NCI-H2107 treated with DMSO at 0.1 percent for 48 hours (cell line): Measurements from ENCODE around the gene CROCC2.
"Not testable (repeated sequence)": the region's sequence is repeated elsewhere in the genome, so short reads cannot be mapped to it uniquely, and the experiment has no call there.

Experiments used
- DNase-seq: peaks from one replicate; lab custom pipeline; 2025; ENCODE audit not compliant: unreplicated experiment; lab: John Stamatoyannopoulos, UW

Gene CROCC2

GRCh38 chr2:240964704-240965295 lies 58.7 kb downstream of the CROCC2 start:
- DNase-seq = no peak

DNA sequence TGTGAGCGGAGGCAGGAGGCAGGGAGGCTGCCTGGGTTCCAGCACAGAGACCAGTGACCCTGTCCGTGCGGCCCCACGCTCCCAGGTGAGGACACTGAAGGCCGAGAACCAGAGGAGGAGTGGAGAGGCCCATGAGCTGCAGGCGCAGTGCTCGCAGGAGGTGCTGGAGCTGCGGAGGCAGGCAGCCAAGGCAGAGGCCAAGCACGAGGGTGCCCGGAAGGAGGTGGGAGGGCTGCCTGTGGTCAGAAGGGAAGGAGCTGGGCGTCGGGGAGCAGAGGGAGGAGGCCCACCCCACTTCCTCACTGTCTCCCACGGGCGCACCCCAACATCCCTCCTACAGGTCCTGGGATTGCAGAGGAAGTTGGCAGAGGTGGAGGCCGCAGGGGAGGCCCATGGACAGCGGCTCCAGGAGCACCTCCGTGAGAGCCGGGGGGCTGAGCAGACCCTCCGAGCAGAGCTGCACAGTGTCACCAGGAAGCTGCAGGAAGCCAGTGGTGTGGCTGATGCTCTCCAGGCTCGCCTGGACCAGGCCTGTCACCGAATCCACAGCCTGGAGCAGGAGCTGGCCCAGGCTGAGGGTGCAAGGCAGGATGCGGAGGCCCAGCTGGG lies 59.3 kb downstream of the CROCC2 start:
- no peak for DNase-seq

DNA sequence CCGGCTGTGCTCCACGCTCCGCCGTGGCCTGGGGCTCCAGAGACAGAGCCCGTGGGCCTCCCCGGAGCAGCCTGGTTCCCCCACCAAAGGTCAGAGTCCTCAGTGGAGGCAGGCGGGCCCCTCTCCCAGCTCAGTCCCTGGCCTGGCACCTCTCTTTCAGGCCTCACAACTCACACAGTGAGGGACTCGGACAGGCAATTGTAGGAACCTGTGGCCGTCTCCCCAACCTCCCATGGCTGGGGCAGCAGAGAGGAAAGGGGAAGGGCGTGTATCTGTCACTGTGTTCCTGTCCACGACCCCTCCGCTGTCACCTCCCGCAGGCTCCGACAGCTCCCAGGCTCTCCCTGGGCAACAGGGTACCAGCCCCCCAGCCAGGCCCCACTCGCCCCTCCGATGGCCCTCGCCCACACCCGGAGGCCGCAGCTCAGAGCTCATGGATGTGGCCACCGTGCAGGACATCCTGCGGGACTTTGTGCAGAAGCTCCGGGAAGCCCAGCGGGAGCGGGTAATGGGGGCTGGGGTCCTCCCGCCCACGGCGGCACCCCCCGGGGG lies 59.8 kb downstream of the CROCC2 start:
- DNase-seq = no peak

DNA sequence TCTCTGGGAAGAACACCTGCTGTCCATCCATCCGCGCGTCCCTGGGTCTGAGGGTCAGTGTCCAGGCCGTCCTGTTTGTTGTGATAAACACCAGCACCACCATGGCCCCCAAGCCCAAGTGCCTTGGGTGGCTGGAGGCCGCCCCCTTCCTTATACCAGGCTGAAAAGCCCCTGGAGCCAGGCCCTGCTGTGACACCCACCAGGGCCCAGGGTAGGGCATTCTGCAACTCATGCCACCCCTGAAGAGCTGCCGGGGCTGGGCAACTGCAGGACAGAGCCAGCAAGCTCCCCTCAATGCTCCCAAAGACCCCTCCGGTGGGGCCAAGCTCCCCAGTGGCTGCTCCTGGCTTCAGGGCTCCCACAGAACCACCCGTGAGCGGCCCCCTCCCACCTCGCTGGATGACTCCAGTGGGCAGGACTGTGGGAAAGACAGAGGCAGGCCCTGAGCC lies 60.3 kb downstream of the CROCC2 start:
- DNase-seq = no peak

- no peak for DNase-seq
Measured at GRCh38 chr2:240966906-240967680, 61.0 kb downstream of the CROCC2 start.

GRCh38 chr2:240967681-240968621 lies 61.8 kb downstream of the CROCC2 start:
- no peak for DNase-seq

- no peak for DNase-seq
Measured at GRCh38 chr2:240968731-240969624, 62.8 kb downstream of the CROCC2 start.

- no peak for DNase-seq
Measured at GRCh38 chr2:240970104-240970503, 64.0 kb downstream of the CROCC2 start.

- DNase-seq = no peak
Measured at GRCh38 chr2:240970816-240971215, 64.7 kb downstream of the CROCC2 start.

DNA sequence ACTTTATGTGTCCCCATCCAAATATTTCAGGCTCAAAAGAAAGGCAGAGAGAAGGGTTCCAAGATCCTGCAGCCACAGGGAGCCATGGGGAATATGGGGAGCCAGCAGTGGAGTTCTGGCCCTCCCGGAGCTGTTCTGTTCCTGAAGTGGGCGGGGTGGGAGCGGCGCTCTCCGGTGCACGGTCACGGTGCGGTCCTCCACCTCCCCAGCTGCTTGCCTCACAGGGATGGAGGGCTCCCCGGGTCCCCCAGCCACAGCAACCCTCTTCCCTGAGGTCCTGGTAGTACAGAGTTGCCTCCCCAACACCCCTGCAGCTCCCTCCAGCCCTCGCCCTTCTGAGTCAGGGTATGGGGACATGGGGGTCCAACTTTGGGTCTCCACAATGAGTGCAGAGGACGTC lies 66.1 kb downstream of the CROCC2 start:
- no peak for DNase-seq

DNA sequence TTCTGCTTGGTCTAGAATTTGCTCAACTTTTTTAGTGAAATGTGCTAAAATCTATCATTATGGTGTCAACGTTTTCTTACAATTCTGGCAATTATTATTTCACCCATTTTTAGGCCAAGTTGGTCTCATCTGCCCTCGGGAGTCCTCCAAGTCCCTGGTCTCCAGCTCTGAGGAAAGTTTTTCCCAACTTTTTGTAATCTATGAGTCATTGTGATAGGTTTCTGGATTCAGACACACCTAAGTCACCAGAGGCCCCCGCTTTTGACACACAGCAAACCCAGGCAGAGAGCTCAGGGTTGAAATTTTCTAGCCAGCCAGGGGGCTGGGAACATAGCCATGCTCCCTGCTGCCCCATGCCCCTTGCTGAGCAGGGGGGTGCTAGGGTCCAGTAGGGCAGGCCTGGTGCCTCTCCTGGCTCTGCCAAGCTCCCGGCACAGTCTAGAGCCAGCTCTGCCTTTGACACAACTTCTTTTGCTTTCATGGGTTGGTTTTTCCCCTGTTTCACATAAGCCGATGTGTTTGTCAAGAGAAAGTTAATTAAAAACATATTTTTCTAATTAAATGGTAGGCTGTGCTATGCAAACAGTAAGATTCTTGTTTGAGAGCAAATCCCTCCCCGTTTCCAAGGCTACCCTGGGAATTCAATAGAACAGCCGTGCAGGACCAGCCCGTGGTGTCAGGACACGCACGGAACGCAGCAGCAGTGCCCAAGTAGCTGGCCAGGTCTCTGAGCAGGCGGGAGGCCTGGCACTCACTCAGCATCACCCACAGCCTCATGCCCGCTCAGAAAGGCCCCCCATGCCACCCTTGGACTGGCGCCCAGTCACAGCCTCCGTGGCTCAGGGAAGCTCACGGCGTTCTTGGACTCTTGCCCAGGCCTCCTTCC lies 66.7 kb downstream of the CROCC2 start:
- no peak for DNase-seq

- no peak for DNase-seq
Measured at GRCh38 chr2:240974771-240975572, 68.8 kb downstream of the CROCC2 start.

DNA sequence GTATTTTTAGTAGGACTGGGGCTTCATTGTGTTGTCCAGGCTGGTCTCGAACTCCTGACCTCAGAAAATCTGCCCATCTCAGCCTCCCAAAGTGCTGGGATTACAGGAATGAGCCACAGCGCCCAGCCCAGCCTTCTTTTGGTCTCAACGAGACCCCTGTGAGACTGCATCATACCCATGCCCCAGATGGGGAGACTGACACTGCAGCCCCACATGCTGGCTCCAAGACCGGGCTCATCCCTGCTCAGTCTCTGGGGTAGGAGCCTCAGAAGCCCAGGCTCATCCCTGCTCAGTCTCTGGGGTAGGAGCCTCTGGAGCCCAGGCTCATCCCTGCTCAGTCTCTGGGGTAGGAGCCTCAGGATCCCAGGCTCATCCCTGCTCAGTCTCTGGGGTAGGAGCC lies 69.8 kb downstream of the CROCC2 start:
- DNase-seq = not testable (repeated sequence)

GRCh38 chr2:240981280-240981679 lies 75.1 kb downstream of the CROCC2 start:
- no peak for DNase-seq

- DNase-seq = no peak
Measured at GRCh38 chr2:240981871-240982800, 76.0 kb downstream of the CROCC2 start.

DNA sequence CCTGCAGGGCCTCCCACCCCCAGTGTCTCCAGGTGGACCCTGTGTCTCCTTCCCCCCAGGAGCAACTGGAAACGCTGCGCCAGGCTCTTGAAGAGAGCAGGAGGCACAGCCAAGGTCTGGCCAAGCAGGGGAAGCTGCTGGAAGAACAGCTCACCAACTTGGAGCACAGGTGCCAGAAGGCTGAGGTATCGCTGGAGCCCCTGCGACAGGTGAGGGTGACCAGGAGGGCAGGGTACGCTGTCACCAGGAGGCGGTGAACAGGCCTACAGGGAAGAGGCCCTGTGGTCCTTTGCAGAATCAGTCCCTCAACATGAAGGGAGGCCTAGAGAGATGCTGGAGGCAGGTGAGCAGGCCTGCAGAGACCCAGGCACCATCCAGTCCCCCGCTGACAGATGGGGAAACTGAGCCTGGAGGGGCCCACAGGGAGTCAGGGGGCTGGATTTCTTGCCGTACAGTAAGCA lies 76.7 kb downstream of the CROCC2 start:
- DNase-seq = no peak
